HG02973 (cell line): Measurements from ENCODE around the gene AEBP2.

ENCODE experiments used
- ATAC-seq: cut with Tn5 transposase; IDR thresholded peaks from one replicate; pipeline ENCODE4 v1.9.1; 2021; ENCODE audit warnings: moderate library complexity; ENCODE audit not compliant: unreplicated experiment

AEBP2 gene

DNA sequence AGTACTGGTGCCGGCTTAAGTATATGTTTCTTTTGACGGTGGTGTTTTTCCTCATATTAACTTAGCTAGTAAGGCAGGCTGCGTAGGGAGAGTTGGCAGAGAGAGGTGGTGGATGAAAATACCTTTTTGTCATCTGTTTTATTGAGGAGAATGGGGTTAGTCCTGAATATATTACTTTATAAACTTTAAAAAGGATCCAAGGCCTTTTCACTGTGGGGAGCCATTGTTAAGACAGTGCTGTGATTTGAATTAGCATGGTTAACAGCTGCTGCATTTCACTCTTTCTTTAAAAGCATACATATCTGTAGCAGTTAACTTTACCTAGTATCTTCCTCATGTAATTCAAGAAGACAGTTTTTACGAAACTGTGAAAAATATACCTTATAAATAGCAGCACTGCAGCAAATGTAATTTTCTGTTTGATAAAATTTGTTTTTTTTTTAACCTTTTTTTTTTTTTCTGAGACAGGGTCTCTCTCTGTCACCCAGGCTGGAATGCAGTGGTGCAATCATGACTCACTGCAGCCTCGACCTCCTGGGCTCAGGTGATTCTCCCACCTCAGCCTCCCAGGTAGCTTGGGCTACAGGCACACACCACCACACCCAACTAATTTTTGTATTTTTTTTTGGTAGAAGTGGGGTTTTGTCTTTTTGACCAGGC lies 57.1 kb downstream of the AEBP2 start:
- no peak for ATAC-seq

GRCh38 chr12:19498099-19498498 lies 58.8 kb downstream of the AEBP2 start:
- no peak for ATAC-seq

- no peak for ATAC-seq
Measured at GRCh38 chr12:19499030-19499429, 59.7 kb downstream of the AEBP2 start.

GRCh38 chr12:19506497-19506896 lies 67.2 kb downstream of the AEBP2 start:
- ATAC-seq = no peak

DNA sequence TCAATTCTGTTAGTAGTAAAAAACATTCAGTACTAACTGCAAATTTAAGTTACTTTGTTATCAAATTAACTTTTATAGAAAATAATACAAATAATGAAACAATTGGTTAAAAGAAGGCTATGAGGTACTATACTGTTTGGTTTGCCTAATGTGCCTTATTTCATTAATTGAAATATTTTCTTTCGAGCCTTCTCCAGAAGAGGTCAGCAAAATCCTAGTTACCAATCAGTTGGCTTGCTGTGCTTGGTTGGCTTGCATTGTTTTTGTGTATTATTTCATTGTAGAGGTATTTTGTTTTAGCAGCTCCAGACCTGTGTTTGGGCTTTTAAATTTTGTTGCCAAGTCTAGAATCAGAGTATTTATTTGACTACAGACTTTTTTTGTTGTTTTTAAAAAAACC lies 68.5 kb downstream of the AEBP2 start:
- ATAC-seq = no peak

- no peak for ATAC-seq
Measured at GRCh38 chr12:19510461-19510860, 71.2 kb downstream of the AEBP2 start.

GRCh38 chr12:19515179-19515578 lies 75.9 kb downstream of the AEBP2 start:
- no peak for ATAC-seq

DNA sequence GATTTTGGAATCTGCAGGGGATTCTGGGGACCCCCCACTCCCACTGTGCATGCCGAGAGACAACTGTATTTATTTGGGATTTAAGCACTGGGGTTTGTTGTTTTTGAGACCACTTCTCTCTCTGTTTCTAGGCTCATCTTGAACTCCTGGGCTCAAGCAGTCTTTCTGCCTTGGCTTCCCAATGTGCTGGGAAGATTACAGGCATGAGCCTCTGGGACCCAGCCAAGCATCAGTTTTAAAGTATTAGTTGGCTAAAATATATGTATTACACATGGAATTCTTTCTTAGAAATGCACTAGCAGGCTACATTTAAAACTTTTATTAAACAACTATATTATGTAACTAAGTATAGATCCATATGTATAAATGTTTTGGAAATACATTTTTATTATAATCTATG lies 78.3 kb downstream of the AEBP2 start:
- ATAC-seq = no peak

- ATAC-seq = no peak
Measured at GRCh38 chr12:19518209-19518608, 78.9 kb downstream of the AEBP2 start.

DNA sequence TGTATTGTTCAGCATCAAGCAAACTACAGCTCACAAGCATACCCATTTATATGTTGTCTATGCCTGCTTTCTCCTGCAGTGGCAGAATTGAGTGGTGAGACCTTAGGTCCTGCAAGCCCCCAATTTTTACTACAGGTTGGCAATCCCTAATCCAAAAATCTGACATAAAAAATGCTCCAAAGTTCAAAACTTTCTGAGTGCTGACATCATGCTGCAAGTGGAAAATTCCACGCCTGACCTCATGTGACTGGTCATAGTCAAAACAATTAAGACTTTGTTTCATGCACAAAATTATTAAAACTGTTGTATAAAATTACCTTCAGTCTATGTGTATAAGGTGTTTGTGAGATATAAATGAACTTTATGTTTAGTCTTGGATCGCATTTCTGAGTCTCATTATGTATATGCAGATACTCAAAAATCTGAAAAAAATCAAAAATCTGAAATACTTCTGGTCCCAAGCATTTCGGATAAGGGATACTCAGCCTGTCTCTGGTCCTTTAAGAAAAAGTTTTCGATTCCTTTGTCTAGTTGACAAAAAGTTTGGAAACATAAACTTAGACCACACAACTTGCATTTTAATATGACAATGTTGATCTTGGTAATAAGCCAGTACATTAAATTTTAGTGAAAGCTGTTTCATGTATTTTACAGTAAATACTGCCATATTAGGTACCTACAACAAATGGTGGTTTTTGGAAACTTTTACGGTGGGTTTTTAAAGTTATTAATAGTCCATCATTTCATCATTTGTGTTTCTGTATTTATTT lies 81.5 kb downstream of the AEBP2 start:
- no peak for ATAC-seq

- no peak for ATAC-seq
Measured at GRCh38 chr12:19525274-19525673, 86.0 kb downstream of the AEBP2 start.

- ATAC-seq = no peak
Measured at GRCh38 chr12:19527866-19528265, 88.6 kb downstream of the AEBP2 start.

- ATAC-seq = no peak
Measured at GRCh38 chr12:19528750-19529149, 89.5 kb downstream of the AEBP2 start.

GRCh38 chr12:19529951-19530636 lies 90.8 kb downstream of the AEBP2 start:
- ATAC-seq = no peak

DNA sequence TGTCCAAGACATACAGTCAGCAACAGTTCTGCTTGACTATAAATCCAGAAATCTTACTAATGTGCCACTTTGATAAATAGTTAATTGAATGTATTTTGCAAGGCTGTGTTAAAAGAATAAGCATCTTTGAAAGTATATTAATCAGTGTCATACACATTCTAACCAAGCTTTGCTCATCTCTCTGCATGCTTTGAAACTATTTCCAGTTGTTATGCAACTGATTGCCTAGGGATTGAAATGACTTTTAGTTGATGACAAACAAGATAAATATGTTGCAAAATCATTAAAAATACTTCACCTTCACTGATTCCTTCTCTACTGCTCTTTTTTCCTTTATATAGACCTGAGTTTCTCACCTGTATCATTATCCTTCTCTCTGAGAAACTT lies 91.3 kb downstream of the AEBP2 start:
- no peak for ATAC-seq

DNA sequence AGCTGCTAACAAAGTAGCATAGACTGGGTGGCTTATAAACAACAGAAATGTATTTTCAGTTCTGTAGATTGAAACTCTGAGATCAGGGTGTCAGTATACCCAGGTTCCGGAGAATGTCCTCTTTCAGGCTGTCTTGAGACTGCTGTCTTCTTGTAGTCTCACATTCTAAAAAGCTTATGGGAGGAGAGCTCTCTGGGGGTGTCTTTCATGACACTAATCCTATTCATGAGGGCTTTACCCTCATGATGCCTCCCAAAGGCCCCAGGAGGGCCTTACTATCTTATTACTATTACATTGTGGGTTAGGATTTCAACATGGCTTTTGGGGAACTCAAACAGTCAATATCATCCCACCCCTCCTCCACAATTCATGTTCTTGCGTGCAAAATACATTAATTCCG lies 94.3 kb downstream of the AEBP2 start:
- no peak for ATAC-seq

GRCh38 chr12:19539071-19539470 lies 99.8 kb downstream of the AEBP2 start:
- no peak for ATAC-seq

DNA sequence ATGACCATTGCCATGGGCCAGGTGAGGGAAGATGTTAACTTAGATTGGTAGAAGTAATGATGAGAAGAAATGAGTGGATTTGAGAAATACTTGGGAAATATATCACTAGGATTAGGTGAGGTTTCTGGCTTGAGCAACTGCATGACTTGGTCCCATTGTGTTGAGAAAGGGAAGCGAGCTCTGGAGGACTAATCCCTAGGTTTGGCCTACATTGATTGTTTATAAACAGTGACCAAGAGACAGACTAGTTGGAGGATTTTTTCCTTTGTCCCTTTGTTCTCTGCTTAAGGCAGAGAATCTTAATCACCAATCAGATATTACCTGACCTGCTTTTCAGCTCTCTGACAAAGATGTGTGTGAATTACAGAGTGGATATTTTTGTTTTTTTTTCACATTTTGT lies 100.5 kb downstream of the AEBP2 start:
- no peak for ATAC-seq

DNA sequence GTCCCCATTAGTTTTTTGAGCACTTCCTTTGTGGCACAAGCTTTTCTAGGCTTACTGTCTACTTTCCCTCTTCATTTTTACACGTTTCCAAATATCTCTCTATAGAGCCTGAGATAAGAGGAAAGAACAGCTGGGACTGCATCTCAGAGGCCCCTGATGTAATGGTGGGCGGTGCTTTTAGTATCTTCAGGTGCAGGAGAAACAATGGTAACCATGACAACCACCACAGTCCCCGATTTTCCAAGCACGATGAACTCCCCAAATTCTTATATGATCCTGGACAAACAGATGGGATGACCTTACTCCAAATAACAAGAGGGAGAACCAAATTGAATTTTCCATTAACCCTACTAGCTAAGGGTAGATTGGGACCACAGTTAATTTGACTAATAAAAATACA lies 103.3 kb downstream of the AEBP2 start:
- ATAC-seq = no peak

DNA sequence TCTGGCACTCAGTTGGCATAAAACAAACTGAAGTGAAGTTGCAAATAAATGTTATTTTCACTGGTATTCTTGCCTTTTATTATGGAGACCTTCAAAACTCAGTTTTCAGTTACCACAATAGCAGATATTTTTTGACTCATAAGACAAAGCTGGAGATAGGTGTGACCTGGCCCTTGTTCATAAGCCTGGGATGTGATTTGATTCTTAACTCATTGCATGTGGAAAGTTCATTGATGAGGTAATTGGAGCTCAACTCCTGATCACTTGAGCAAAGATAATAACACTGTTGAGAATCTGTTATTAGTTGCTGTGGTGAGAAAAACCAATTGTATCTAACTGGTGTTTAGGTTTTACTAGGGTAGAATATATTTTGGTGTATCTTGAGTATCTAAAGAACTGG lies 105.1 kb downstream of the AEBP2 start:
- ATAC-seq = no peak

- ATAC-seq = no peak
Measured at GRCh38 chr12:19545301-19545700, 106.0 kb downstream of the AEBP2 start.

- ATAC-seq = no peak
Measured at GRCh38 chr12:19546027-19546426, 106.7 kb downstream of the AEBP2 start.
